Mucosa of stomach (tissue), 1 donor: ENCODE results near the gene ERCC3.
"Not testable (repeated sequence)": the region's sequence is repeated elsewhere in the genome, so short reads cannot be mapped to it uniquely, and the experiment has no call there.

ENCODE experiments used
- H3K27me3 ChIP-seq: one replicate; pipeline ENCODE4 v1.7.0; 2013; ENCODE audit warnings: mild to moderate bottlenecking, low read length; ENCODE audit not compliant: control insufficient read depth, insufficient read depth
- H3K36me3 ChIP-seq: one replicate; pipeline ENCODE4 v1.7.0; 2013; ENCODE audit warnings: low read length; ENCODE audit not compliant: control insufficient read depth, insufficient read depth
- H3K4me1 ChIP-seq: one replicate; pipeline ENCODE4 v1.7.0; 2013; ENCODE audit warnings: mild to moderate bottlenecking, low read length; ENCODE audit not compliant: control insufficient read depth, insufficient read depth
- H3K4me3 ChIP-seq: one replicate; pipeline ENCODE4 v1.7.0; 2013; ENCODE audit warnings: low read length
- H3K9ac ChIP-seq: one replicate; pipeline ENCODE4 v1.7.0; 2013; ENCODE audit warnings: mild to moderate bottlenecking, low read length, moderate library complexity
- H3K9me3 ChIP-seq: one replicate; pipeline ENCODE4 v1.7.0; 2013; ENCODE audit warnings: mild to moderate bottlenecking, low read length, moderate library complexity; ENCODE audit not compliant: control insufficient read depth
- donor health status: Pancreatic carcinoma.

Gene ERCC3

DNA sequence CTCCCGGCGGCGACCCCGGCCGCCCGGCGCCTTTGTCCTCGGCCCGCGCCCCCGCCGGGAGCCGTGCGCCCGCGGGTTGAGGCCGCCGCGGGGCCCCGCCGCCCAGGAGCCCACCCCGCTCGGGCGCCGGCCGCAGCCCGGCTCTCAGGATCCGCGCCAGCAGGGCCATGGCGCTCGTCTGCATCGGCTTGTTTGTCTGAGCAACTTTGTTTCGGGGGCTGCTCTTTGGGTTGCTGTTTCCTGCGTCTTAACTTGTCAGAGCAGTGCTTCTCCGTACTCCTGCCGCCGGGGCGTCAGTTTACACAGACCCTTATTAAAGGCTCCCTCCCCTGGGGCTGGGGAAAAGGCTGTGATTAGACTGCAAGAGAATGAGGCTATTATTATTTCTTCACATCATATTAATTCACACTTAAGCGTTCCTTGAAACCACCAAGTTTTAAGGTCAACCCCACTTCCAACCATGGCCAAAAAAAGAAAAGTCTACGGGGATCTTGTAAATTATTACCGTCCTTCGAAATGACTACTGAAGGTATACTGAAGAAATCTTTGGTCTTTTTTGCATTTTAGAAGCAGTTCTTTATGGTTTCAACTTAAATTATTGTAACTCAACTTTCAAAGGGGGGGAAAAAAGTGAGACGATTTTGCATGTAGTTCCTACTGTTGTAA lies 73.7 kb downstream of the ERCC3 start, which contains the start of gene CYP27C1:
TSS of gene CYP27C1 (minus strand) at position 198 of the 666 bp plus-strand sequence. CDS start at position 169, 29 bp downstream.
- peaks cover 43% of the 10 kb centered on the region for H3K27me3 ChIP-seq
- H3K9me3 ChIP-seq = no peaks in the 10 kb centered on the region
- H3K9ac ChIP-seq = no peak within 1 kb of the TSS
- peaks cover 8% of the 10 kb centered on the region for H3K4me1 ChIP-seq
- no peak within 1 kb of the TSS for H3K4me3 ChIP-seq
- H3K36me3 ChIP-seq = no peaks in the 10 kb centered on the region

DNA sequence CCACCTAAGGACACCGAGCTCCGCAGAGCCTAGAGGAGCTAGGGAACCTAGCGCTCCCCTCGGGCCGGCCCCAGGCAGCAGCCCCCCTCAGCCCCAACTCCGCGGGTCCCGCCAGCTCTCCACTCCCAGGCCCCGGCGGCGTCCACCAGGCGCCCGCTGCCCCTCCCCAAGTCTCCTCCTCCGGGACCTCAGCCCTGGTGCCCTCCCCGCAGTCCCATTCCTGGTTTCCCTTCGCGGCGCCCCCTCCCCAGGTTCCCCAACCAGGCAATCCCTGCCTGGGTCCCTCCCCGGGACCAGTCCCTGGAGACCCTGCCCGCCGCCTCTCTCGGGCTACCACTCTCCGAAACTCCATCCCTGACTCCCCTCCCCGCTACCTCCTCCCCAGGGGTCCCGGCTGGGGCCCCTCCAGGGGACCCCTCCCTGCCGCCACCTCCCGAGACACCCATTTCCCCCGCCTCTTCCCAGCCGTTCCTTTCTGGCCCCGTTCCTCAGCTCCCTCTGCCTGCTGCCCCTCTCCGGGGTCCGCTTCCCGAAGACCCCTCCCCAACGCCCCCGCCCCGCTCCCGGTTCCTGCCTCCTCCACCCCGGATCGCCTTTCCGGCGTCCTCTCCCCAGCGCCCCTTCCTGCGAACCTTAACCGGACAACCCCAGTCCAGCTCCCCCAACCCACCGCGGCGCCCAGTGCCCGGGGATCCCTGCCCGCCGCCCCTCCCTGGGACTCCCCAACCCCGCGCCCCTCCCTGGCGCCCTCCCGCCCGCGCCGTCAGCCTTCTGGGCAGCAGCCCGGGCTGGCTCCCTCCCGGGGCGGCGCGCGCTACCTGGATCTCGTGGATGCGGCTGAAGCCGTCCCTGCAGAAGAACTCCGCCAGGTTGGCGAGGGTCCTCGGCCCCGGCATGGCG lies 74.5 kb downstream of the ERCC3 start:
- H3K9ac ChIP-seq = no peak overlapping the region
- no peaks in the 10 kb centered on the region for H3K36me3 ChIP-seq

GRCh38 chr2:127218812-127219170 lies 75.2 kb downstream of the ERCC3 start:
- Histone ChIP-seq H3K36me3 (no peaks in the 10 kb centered on the region), H3K9me3 (no peaks in the 10 kb centered on the region), H3K4me3 (no peak overlapping the region), H3K9ac (no peak overlapping the region), H3K4me1 (peaks cover 8% of the 10 kb centered on the region), H3K27me3 (peaks cover 44% of the 10 kb centered on the region)

More for the DNA sequence above, 74.5 kb downstream of the ERCC3 start:
- Histone ChIP-seq H3K9me3 (no peaks in the 10 kb centered on the region), H3K4me1 (peaks cover 8% of the 10 kb centered on the region), H3K27me3 (peaks cover 43% of the 10 kb centered on the region), H3K4me3 (no peak overlapping the region)

- no peak overlapping the region for H3K9ac ChIP-seq
- H3K4me1 ChIP-seq = peaks cover 8% of the 10 kb centered on the region
- no peak overlapping the region for H3K4me3 ChIP-seq
- no peaks in the 10 kb centered on the region for H3K36me3 ChIP-seq
- H3K27me3 ChIP-seq = peaks cover 46% of the 10 kb centered on the region
- no peaks in the 10 kb centered on the region for H3K9me3 ChIP-seq
Measured at GRCh38 chr2:127217470-127218325, 76.2 kb downstream of the ERCC3 start.

DNA sequence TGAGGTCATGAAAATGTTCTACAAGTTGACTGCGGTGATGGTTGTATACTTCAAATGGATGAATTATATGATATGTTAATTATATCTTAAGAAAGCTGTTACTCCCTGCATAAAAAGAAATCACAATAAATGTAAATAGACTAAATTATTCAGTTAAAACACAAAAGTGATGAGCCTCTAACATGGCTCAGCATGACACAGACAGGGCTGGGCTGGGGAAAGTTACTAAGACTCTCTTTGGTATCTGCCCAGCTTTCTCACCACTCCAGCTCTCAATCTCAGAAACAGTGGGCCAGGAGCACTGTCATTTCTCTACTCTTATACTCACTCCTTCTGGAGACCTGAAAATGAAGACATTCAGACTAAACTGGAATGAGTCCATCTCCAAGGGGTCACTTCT lies 77.4 kb downstream of the ERCC3 start:
- peaks cover 46% of the 10 kb centered on the region for H3K27me3 ChIP-seq
- no peaks in the 10 kb centered on the region for H3K36me3 ChIP-seq
- H3K9ac ChIP-seq = no peak overlapping the region
- peaks cover 8% of the 10 kb centered on the region for H3K4me1 ChIP-seq
- H3K4me3 ChIP-seq = no peak overlapping the region
- H3K9me3 ChIP-seq = no peaks in the 10 kb centered on the region

DNA sequence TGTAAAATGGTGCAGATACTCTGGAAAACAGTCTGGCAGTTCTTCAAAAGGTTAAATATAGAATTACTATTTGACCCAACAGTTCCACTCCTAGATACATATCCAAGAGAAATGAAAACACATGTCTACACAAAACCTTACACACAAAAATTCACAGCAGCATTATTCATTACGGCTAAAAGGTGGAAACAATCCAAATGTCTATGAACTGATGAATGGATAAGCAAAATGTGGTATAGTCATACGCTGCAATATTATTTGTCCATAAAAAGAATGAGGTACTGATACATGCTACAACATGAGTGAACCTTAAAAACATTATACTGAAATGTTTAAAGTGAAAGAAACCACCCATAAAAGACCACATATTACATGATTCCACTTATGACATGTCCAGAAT lies 77.8 kb downstream of the ERCC3 start:
- Histone ChIP-seq H3K4me1 (peaks cover 8% of the 10 kb centered on the region), H3K4me3 (no peak overlapping the region), H3K9ac (no peak overlapping the region), H3K36me3 (no peaks in the 10 kb centered on the region), H3K9me3 (no peaks in the 10 kb centered on the region), H3K27me3 (peaks cover 44% of the 10 kb centered on the region)

GRCh38 chr2:127214201-127214600 lies 79.7 kb downstream of the ERCC3 start:
- H3K27me3 ChIP-seq = peaks cover 27% of the 10 kb centered on the region
- H3K4me3 ChIP-seq, H3K4me1 ChIP-seq, H3K9me3 ChIP-seq, H3K9ac ChIP-seq, H3K36me3 ChIP-seq: not testable (repeated sequence)

GRCh38 chr2:127208313-127208712 lies 85.6 kb downstream of the ERCC3 start:
- Histone ChIP-seq H3K27me3 (no peaks in the 10 kb centered on the region), H3K9me3 (no peaks in the 10 kb centered on the region), H3K9ac (no peak overlapping the region), H3K4me1 (no peaks in the 10 kb centered on the region), H3K4me3 (no peak overlapping the region), H3K36me3 (no peaks in the 10 kb centered on the region)
